Measurements from ENCODE around the gene DDX25. TPM values are rescaled to one million over a fixed set of nuclear protein-coding genes. Genes with fewer than 3 reads are reported as not detected.
A peak's percentile ranks its signal among the peaks of the same experiment; 100 is the strongest.
"Not testable (repeated sequence)": the region's sequence is repeated elsewhere in the genome, so short reads cannot be mapped to it uniquely, and the experiment has no call there.

The DDX25 gene
- total RNA-seq = under 1 TPM; 0.14 to 0.26 TPM

- peaks cover 28% of the 10 kb centered on the region for H3K27me3 Mint-ChIP-seq
- H3K9me3 Mint-ChIP-seq = no peaks in the 10 kb centered on the region
- peak within 1 kb of the TSS; percentile 23 for H3K27ac Mint-ChIP-seq
- H3K4me1 Mint-ChIP-seq = peaks cover 21% of the 10 kb centered on the region
- DNase-seq = peak; percentile 50
- peaks cover 16% of the 10 kb centered on the region for H3K36me3 Mint-ChIP-seq
- peak within 1 kb of the TSS; percentile 96 for H3K4me3 Mint-ChIP-seq
These were observed at the start of gene DDX25 for GRCh38 chr11:125903711-125904659. DDX25 (plus strand) TSS chr11:125904508; CDS start chr11:125904518, 10 bp downstream.

DNA sequence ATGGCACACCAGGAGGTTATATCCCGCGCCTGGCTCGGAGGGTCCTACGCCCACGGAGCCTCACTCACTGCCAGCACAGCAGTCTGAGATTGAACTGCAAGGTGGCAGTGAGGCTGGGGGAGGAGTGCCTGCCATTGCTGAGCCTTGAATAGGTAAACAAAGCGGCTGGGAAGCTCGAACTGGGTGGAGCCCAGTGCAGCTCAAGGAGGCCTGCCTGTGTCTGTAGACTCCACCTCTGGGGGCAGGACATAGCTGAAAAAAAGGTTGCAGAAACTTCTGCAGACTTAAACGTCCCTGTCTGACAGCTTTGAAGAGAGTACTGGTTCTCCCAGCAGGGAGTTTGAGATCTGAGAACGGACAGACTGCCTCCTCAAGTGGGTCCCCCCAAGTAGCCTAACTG, 46.6 kb upstream of the DDX25 start:
- H3K9me3 Mint-ChIP-seq = peaks cover 18% of the 10 kb centered on the region
- H3K27me3 Mint-ChIP-seq = peaks cover 16% of the 10 kb centered on the region
- not testable (repeated sequence) for H3K4me1 Mint-ChIP-seq, H3K4me3 Mint-ChIP-seq, DNase-seq, H3K27ac Mint-ChIP-seq, H3K36me3 Mint-ChIP-seq

GRCh38 chr11:125862786-125863185, 41.5 kb upstream of the DDX25 start:
- H3K4me1 Mint-ChIP-seq, H3K4me3 Mint-ChIP-seq, H3K27me3 Mint-ChIP-seq, H3K27ac Mint-ChIP-seq, H3K36me3 Mint-ChIP-seq, DNase-seq: not testable (repeated sequence)
- peaks cover 11% of the 10 kb centered on the region for H3K9me3 Mint-ChIP-seq

DNA sequence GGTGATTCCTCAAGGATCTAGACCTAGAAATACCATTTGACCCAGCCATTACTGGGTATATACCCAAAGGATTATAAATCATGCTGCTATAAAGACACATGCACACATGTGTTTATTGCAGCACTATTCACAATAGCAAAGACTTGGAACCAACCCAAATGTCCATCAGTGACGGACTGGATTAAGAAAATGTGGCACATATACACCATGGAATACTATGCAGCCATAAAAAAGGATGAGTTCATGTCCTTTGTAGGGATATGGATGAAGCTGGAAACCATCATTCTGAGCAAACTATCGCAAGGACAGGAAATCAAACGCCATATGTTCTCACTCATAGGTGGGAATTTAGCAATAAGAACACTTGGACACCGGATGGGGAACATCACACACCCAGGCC, 39.0 kb upstream of the DDX25 start:
- not testable (repeated sequence) for H3K27ac Mint-ChIP-seq, H3K36me3 Mint-ChIP-seq, H3K4me3 Mint-ChIP-seq, H3K27me3 Mint-ChIP-seq, H3K4me1 Mint-ChIP-seq, H3K9me3 Mint-ChIP-seq, DNase-seq

DNA sequence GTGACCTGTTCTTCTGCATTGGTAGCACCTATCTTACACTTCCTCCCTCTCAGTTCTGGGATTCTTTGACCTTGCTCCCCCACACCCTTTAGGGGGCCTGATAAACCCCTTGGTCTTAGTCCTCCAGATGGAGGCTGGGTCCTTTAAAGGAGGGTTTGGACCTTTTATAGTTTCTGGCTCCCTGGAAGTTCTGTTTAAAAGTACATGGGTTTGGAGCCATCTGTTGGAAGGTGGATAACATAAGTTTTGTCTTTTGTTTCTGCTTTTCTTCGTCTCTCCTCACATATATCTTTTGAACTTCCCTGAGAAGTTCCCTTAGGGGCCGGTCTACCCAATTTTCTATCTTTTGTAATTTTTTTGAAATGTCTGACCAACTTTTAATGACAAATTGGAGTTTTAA, 34.8 kb upstream of the DDX25 start:
- Mint-ChIP-seq H3K36me3 (no peaks in the 10 kb centered on the region), H3K27ac (no peak overlapping the region), H3K4me1 (no peaks in the 10 kb centered on the region), H3K27me3 (peaks cover 12% of the 10 kb centered on the region), H3K9me3 (peaks cover 3% of the 10 kb centered on the region), H3K4me3 (no peak overlapping the region)
- DNase-seq = no peak

GRCh38 chr11:125871391-125872137, 32.7 kb upstream of the DDX25 start:
- Mint-ChIP-seq H3K9me3 (peaks cover 3% of the 10 kb centered on the region), H3K27me3 (peaks cover 14% of the 10 kb centered on the region), H3K27ac (no peak overlapping the region), H3K36me3 (no peaks in the 10 kb centered on the region), H3K4me1 (no peaks in the 10 kb centered on the region), H3K4me3 (no peak overlapping the region)
- DNase-seq = no peak

DNA sequence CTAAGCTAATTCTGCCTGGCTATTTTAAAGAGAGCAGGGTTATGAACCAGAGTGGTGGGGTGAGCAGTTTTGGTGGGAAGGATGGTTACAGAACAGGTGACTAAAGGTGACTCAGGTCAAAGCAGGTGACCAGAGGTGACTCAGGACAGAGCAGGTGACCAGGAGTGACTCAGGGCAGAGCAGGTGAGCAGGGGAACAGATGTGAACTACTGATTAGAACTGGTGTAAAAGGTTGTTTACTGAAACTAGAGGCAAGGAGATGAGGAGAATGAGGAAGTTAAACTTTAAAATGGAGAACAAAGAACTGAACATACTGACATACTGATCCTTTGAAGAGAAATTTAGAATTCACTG, 32.2 kb upstream of the DDX25 start:
- no peaks in the 10 kb centered on the region for H3K4me1 Mint-ChIP-seq
- no peak overlapping the region for H3K27ac Mint-ChIP-seq
- H3K9me3 Mint-ChIP-seq = peaks cover 3% of the 10 kb centered on the region
- H3K4me3 Mint-ChIP-seq = no peak overlapping the region
- no peaks in the 10 kb centered on the region for H3K36me3 Mint-ChIP-seq
- peaks cover 14% of the 10 kb centered on the region for H3K27me3 Mint-ChIP-seq
- no peak for DNase-seq

DNA sequence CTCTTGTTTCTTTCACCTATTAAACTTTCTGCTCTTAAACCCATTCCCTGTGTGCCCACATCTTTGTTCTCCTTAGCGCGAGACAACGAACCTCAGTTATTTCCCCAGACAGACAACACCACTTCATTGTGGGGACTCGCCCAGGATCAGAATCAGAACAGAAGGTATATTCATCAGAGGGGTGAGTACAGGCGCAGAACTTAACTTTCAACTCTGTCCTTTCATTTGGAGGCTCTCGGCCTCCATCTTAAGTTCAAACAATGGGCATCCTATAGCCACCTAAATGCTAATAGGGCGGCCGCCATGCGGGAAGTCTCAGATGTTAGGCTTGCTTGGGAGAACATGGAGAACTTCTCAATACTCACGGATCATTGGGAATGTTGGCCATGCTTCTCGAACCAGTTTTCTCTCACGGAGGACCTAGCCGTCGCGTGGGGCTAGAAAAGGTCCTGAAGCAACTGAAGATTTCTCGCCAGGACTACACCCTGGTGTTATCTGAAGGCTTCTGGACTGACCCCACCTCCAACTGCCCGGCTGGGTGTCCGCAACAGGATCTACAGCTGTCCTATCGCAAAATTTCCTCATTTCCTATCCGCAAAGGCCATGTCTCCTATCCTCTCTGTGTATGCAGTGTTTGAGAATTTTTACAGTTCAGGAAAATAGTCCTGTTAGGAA, 30.3 kb upstream of the DDX25 start:
- Mint-ChIP-seq H3K27me3 (peaks cover 14% of the 10 kb centered on the region), H3K4me3 (no peak overlapping the region), H3K9me3 (peaks cover 3% of the 10 kb centered on the region), H3K4me1 (no peaks in the 10 kb centered on the region), H3K36me3 (no peaks in the 10 kb centered on the region), H3K27ac (no peak overlapping the region)
- DNase-seq = no peak

- Mint-ChIP-seq H3K9me3 (peaks cover 3% of the 10 kb centered on the region), H3K4me3 (no peak overlapping the region), H3K4me1 (no peaks in the 10 kb centered on the region), H3K27ac (no peak overlapping the region), H3K27me3 (peaks cover 14% of the 10 kb centered on the region), H3K36me3 (no peaks in the 10 kb centered on the region)
- peak; percentile 39 for DNase-seq
These were observed 29.7 kb upstream of the DDX25 start for GRCh38 chr11:125874556-125875124.

- H3K4me3 Mint-ChIP-seq = no peak overlapping the region
- peaks cover 3% of the 10 kb centered on the region for H3K27me3 Mint-ChIP-seq
- no peaks in the 10 kb centered on the region for H3K9me3 Mint-ChIP-seq
- no peaks in the 10 kb centered on the region for H3K4me1 Mint-ChIP-seq
- H3K36me3 Mint-ChIP-seq = peaks cover 1% of the 10 kb centered on the region
- H3K27ac Mint-ChIP-seq = no peak overlapping the region
- DNase-seq = no peak
These were observed 23.0 kb upstream of the DDX25 start for GRCh38 chr11:125881291-125881690.

GRCh38 chr11:125883375-125883774, 20.9 kb upstream of the DDX25 start:
- peaks cover 8% of the 10 kb centered on the region for H3K27me3 Mint-ChIP-seq
- H3K36me3 Mint-ChIP-seq = peaks cover 5% of the 10 kb centered on the region
- H3K27ac Mint-ChIP-seq = no peak overlapping the region
- H3K4me3 Mint-ChIP-seq = no peak overlapping the region
- peaks cover 8% of the 10 kb centered on the region for H3K4me1 Mint-ChIP-seq
- DNase-seq = no peak
- peaks cover 1% of the 10 kb centered on the region for H3K9me3 Mint-ChIP-seq

- Mint-ChIP-seq H3K4me1 (peaks cover 19% of the 10 kb centered on the region), H3K36me3 (peaks cover 7% of the 10 kb centered on the region), H3K27ac (peak overlapping the region; percentile 93), H3K9me3 (peaks cover 1% of the 10 kb centered on the region), H3K4me3 (peak overlapping the region; percentile 79), H3K27me3 (peaks cover 5% of the 10 kb centered on the region)
- DNase-seq = peak; percentile 52
These were observed 17.3 kb upstream of the DDX25 start for GRCh38 chr11:125886997-125887372.

DNA sequence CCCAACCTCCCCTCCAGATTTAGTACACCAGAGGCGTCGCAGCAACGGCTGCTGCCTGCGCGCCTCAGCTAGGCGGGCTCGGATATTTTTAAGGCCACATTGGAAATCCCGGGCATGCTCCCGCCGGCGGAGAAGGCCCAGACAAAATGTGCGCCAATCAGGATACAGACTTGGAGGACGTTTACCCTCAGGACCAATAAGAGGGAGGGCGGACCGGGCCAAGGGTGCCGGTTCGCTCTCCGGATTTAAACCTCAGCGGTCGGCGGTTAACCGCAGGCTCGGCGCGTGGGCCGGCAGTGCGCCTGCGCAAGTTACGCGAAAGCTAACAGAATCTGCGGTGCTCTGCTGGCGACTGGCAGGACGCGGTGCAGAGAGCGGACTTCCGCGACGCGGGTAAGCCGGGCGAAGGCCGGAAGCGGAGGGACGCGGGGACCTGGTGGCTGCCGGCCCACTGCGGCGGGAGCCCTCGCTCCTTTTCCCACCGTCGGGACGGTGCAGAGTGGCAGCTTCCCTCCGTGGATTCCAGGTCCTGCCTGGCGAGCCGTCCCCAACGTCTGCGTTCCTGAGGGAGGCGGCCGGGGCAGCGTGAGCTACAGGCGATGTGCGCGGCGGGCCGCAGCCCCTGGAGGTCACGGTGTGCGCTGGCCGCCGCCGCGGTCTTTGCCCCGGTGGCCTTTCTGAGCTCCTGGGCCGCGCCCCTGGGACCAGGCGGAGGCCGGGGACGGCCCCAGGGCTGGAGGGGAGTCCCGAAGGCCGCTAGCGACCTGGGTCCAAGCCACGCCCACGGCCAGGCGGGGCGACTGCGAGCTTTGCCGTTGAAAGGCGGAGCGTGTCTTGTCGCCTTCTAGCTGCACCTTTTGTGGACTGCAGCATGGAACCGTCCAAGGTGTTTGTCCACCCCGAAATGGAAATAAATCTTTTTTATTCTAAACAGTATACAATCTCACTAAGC, 16.7 kb upstream of the DDX25 start, which contains the start of gene HYLS1:
Gene HYLS1, plus strand, starts transcription at position 296 of the 952 bp plus-strand sequence. CDS start 11,701 bp downstream, outside the sequence.
- peaks cover 20% of the 10 kb centered on the region for H3K4me1 Mint-ChIP-seq
- H3K36me3 Mint-ChIP-seq = peaks cover 7% of the 10 kb centered on the region
- H3K9me3 Mint-ChIP-seq = peaks cover 1% of the 10 kb centered on the region
- peak within 1 kb of the TSS; percentile 93 for H3K27ac Mint-ChIP-seq
- H3K4me3 Mint-ChIP-seq = peak within 1 kb of the TSS; percentile 79
- peaks cover 5% of the 10 kb centered on the region for H3K27me3 Mint-ChIP-seq
- peak; percentile 97 for DNase-seq

All from activated naive CD8-positive, alpha-beta T cell treated with anti-CD3 and anti-CD28 coated beads for 36 hours (primary cell).